Keratinocyte (primary cell): Measurements from ENCODE around the gene KRTAP10-8.

Experiments used
- CTCF ChIP-seq, 3 experiments: IDR thresholded peaks in 1 of 3; conservative IDR thresholded peaks in 1 of 3; optimal IDR thresholded peaks in 1 of 3; 2 replicates in 2 of 3; 3 replicates in 1 of 3; pipeline versions ENCODE3 to v1.5.1; 2011; ENCODE audit warnings: low read length in 3 of 3, mild to moderate bottlenecking in 3 of 3, moderate library complexity in 2 of 3, control low read depth in 1 of 3, inconsistent platforms in 1 of 3; ENCODE audit not compliant: insufficient read depth in 2 of 3; ENCODE audit errors: extremely low read depth in 1 of 3
- EZH2 ChIP-seq: IDR thresholded peaks from one replicate; pipeline ENCODE4 v1.6.1; 2012; ENCODE audit warnings: inconsistent platforms, mild to moderate bottlenecking, low read length, moderate library complexity

GRCh38 chr21:44613386-44614155, 1.7 kb downstream of the KRTAP10-8 start:
- TF ChIP-seq EZH2 (no peak), CTCF (optimal IDR thresholded peaks at IDR 0.05 in 1 of 3, IDR thresholded peaks at IDR 0.05 in 1 of 3, conservative IDR thresholded peaks at IDR 0.05 in 1 of 3; ENCODE audit: extremely low read depth in 1 of 3, insufficient read depth in 2 of 3, low read length in 3 of 3) (no peak)
